ENCODE data around the gene ANKRD40.
"Not testable (repeated sequence)": the region's sequence is repeated elsewhere in the genome, so short reads cannot be mapped to it uniquely, and the experiment has no call there.

Gene ANKRD40

DNA sequence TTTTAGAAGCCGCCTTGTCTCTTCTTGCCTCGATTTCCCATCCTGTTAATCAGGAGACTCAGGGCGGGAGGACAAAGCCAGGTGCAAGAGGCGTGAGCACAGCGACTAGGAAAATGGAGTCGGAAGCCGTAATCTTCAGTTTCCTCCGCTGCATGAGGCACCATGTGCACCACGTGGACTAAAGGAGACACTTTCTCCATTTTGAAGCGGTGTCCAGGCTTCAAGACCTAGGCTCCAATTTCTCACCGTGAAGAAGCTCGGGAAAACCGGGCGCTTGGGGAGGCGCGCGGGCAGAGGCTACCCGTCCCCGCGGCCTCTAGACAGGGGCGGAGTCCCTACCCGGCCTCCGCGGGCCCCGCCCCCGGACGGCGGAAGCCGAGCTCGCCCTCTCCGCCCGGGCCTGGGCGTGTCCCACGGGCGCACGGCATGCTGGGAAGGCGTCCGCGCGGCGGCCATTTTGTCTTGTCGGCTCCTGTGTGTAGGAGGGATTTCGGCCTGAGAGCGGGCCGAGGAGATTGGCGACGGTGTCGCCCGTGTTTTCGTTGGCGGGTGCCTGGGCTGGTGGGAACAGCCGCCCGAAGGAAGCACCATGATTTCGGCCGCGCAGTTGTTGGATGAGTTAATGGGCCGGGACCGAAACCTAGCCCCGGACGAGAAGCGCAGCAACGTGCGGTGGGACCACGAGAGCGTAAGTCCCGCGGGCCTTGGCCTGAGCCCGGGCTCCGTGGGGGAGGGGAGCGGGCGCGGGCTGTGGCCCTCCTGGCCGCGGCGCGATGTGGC, 11.6 kb upstream of the ANKRD40 start, which contains the start of gene LUC7L3:
TSS of gene LUC7L3 (plus strand) at position 460 of the 780 bp plus-strand sequence. CDS start at position 590, 130 bp downstream.
- Mint-ChIP-seq H3K4me3 (peak within 1 kb of the TSS; percentile 99), H3K9me3 (no peaks in the 10 kb centered on the region), H3K36me3 (ENCODE audit: low read depth) (peaks cover 14% of the 10 kb centered on the region), H3K4me1 (peaks cover 33% of the 10 kb centered on the region), H3K27ac (peak within 1 kb of the TSS; percentile 100), H3K27me3 (ENCODE audit: low read depth, poor library complexity) (peaks cover 7% of the 10 kb centered on the region)
- TF ChIP-seq, protein P1, sequence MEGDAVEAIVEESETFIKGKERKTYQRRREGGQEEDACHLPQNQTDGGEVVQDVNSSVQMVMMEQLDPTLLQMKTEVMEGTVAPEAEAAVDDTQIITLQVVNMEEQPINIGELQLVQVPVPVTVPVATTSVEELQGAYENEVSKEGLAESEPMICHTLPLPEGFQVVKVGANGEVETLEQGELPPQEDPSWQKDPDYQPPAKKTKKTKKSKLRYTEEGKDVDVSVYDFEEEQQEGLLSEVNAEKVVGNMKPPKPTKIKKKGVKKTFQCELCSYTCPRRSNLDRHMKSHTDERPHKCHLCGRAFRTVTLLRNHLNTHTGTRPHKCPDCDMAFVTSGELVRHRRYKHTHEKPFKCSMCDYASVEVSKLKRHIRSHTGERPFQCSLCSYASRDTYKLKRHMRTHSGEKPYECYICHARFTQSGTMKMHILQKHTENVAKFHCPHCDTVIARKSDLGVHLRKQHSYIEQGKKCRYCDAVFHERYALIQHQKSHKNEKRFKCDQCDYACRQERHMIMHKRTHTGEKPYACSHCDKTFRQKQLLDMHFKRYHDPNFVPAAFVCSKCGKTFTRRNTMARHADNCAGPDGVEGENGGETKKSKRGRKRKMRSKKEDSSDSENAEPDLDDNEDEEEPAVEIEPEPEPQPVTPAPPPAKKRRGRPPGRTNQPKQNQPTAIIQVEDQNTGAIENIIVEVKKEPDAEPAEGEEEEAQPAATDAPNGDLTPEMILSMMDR (IDR thresholded peaks at IDR 0.05) = no peak
- peak; percentile 95 for DNase-seq

DNA sequence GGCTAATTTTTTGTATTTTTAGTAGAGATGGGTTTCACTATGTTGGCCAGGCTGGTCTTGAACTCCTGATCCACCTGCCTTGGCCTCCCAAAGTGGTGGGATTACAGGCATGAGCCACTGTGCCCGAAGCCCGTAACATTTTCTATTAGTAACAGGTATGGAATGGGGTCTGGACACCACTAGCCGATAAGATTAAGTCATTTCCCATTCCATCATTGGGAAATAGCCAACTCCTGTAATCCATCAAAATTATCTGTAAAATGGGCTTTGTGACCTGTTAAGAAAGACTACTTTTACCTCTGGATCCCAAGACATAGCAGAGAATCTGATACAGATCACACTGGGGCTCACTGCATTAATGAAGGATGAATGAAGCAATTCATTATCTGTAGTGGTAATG, 7.8 kb upstream of the ANKRD40 start:
- DNase-seq = no peak
- no peaks in the 10 kb centered on the region for H3K36me3 Mint-ChIP-seq (ENCODE audit: low read depth)
- H3K27ac Mint-ChIP-seq = no peak overlapping the region
- no peaks in the 10 kb centered on the region for H3K9me3 Mint-ChIP-seq
- TF ChIP-seq, protein P1 (IDR thresholded peaks at IDR 0.05) = no peak
- peaks cover 15% of the 10 kb centered on the region for H3K27me3 Mint-ChIP-seq (ENCODE audit: low read depth, poor library complexity)
- no peak overlapping the region for H3K4me3 Mint-ChIP-seq
- peaks cover 32% of the 10 kb centered on the region for H3K4me1 Mint-ChIP-seq

DNA sequence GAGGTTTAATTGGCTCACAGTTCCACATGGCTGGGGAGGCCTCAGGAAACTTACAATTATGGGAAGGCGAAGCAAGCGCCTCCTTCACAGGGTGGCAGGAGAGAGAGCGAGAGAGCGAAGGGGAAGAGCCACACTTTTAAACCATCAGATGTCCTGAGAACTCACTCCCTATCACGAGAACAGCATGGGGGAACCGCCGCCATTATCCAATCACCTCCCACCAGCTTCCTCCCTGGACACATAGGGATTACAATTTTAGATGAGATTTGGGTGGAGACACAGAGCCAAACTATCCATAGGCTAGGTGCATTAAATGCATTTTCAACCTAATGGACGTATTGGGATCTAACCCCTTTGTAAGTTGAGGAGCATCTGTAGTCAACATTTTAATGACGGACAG, 4.9 kb upstream of the ANKRD40 start:
- TF ChIP-seq, protein P1 (IDR thresholded peaks at IDR 0.05) = no peak
- Mint-ChIP-seq H3K9me3 (no peaks in the 10 kb centered on the region), H3K36me3 (ENCODE audit: low read depth) (no peaks in the 10 kb centered on the region), H3K4me3 (peak overlapping the region; percentile 11), H3K4me1 (peaks cover 58% of the 10 kb centered on the region), H3K27me3 (ENCODE audit: low read depth, poor library complexity) (peaks cover 14% of the 10 kb centered on the region), H3K27ac (peak overlapping the region; percentile 69)
- no peak for DNase-seq

DNA sequence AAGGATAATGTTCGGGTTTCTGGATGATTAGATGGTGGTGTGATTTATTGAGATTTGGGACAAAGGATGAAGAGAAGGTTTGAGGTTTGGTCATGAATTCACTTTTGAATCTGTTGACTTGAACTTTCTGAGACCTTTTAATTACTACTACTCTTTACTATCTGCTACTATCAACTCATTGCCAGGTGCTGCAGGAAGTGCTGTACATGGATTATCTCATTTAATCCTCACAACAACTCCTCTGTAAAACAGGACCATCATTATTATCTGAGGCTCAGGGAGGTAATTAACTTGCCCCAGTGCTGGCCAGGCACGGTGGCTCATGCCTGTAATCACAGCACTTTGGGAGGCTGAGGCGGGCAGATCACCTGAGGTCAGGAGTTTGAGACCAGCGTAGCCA, 2.9 kb upstream of the ANKRD40 start:
- Mint-ChIP-seq H3K27ac (no peak overlapping the region), H3K4me3 (no peak overlapping the region), H3K36me3 (ENCODE audit: low read depth) (peaks cover 5% of the 10 kb centered on the region), H3K27me3 (ENCODE audit: low read depth, poor library complexity) (peaks cover 12% of the 10 kb centered on the region), H3K9me3 (no peaks in the 10 kb centered on the region), H3K4me1 (peaks cover 65% of the 10 kb centered on the region)
- DNase-seq = no peak
- TF ChIP-seq, protein P1 (IDR thresholded peaks at IDR 0.05) = no peak

DNA sequence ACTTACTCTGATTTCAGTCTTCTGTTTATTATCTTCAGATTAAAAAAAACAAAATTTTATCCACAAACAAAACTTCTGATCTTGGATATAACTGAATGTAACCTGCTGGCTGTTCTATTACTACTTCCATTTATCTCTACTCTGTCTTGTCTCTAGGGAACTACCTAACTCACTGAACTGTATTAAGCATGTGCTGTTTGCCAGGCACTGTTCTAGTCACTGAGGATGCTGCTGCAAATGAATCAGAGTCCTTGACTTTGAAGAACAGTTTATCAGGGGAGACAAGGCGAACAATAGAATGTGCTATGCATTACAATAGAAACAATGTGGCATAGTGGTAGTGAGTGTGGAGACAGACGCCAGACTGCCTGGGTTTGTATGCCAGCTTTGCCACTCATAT, 2.3 kb upstream of the ANKRD40 start:
- Mint-ChIP-seq H3K9me3 (no peaks in the 10 kb centered on the region), H3K4me1 (peaks cover 66% of the 10 kb centered on the region), H3K27ac (no peak overlapping the region), H3K36me3 (ENCODE audit: low read depth) (peaks cover 11% of the 10 kb centered on the region), H3K27me3 (ENCODE audit: low read depth, poor library complexity) (peaks cover 10% of the 10 kb centered on the region), H3K4me3 (peak overlapping the region; percentile 33)
- TF ChIP-seq, protein P1 (IDR thresholded peaks at IDR 0.05) = no peak
- no peak for DNase-seq

DNA sequence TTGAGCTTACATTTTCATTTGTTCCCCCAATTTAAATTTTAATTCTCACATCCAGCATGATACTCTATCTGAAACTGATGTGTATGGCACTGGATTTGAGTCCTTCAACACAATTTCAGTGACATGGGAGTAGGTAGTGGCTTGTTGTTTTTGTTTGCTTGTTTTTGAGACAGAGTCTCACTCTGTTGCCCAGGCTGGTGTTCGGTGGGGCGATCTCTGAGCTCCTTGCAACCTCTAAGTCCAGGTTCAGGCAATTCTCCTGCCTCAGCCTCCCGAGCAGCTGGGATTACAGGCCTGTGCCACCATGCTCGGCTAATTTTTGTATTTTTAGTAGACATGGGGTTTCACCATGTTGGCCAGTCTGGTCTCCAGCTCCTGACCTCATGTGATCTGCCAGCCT, 1.3 kb upstream of the ANKRD40 start:
- Mint-ChIP-seq H3K4me1 (peaks cover 61% of the 10 kb centered on the region), H3K36me3 (ENCODE audit: low read depth) (peaks cover 14% of the 10 kb centered on the region), H3K27ac (peak overlapping the region; percentile 96), H3K4me3 (peak overlapping the region; percentile 92)
- not testable (repeated sequence) for H3K9me3 Mint-ChIP-seq; H3K27me3 Mint-ChIP-seq (ENCODE audit: low read depth, poor library complexity); DNase-seq

Measured in nephron progenitor cell (in vitro differentiated cells).